PC-9 (cell line): ENCODE results near the gene STX16. TPM values are rescaled to one million over a fixed set of nuclear protein-coding genes. Genes with fewer than 3 reads are reported as not detected.

Source experiments
- BruUV-seq: library from RNA; stranded (reverse); fragments of 400-500 nt; replicated peaks from 2 replicates; lab custom pipeline; 2021; lab: Mats Ljungman, UMichigan
- CTCF ChIA-PET: fragments of 300-600 bp; sonication (Branson Sonifier 250); formaldehyde crosslinking; loops from one replicate; lab custom pipeline; 2022; ENCODE audit warnings: antibody characterized with exemption; lab: Charles Lee
- POLR2A ChIA-PET: fragments of 300-600 bp; sonication (Branson Sonifier 250); formaldehyde crosslinking; loops from one replicate; lab custom pipeline; 2022; ENCODE audit warnings: antibody characterized with exemption; ENCODE audit not compliant: unreplicated experiment; lab: Charles Lee
- DNase-seq, 2 experiments: peaks; one replicate each; pipeline versions ENCODE4 v3.0.0 to v3.0.0-alpha.2; 2015 to 2022; ENCODE audit warnings: mixed read lengths in 1 of 2
- H2AFZ ChIP-seq: fragments of 200-600 bp; sonication (generic); 2 replicates; pipeline ENCODE4 v1.8.1; 2017; ENCODE audit warnings: antibody characterized with exemption
- H3F3A ChIP-seq: fragments of 200-600 bp; sonication (generic); 2 replicates; pipeline ENCODE4 v1.8.1; 2017; ENCODE audit warnings: antibody characterized with exemption, mild to moderate bottlenecking, low read depth; ENCODE audit not compliant: insufficient read depth
- H3K27ac ChIP-seq: fragments of 200-600 bp; sonication (generic); 2 replicates; pipeline ENCODE4 v1.6.1; 2016; ENCODE audit warnings: mixed run types
- H3K27me3 ChIP-seq: fragments of 200-600 bp; sonication (generic); 2 replicates; pipeline ENCODE4 v1.6.1; 2016; ENCODE audit warnings: low read depth, mixed run types; ENCODE audit not compliant: insufficient read depth
- H3K36me3 ChIP-seq: fragments of 200-600 bp; sonication (generic); 2 replicates; pipeline ENCODE4 v1.6.1; 2016; ENCODE audit warnings: low read depth, mixed run types
- H3K4me1 ChIP-seq: fragments of 200-600 bp; sonication (generic); replicated peaks from 2 replicates; pipeline ENCODE4 v1.6.1; 2016; ENCODE audit warnings: mixed run types; ENCODE audit not compliant: insufficient read depth
- H3K4me2 ChIP-seq: fragments of 200-600 bp; sonication (generic); 2 replicates; pipeline ENCODE4 v1.6.1; 2017; ENCODE audit warnings: mixed run types
- H3K4me3 ChIP-seq: fragments of 200-600 bp; sonication (generic); 2 replicates; pipeline ENCODE4 v1.6.1; 2016; ENCODE audit warnings: mixed run types
- H3K79me2 ChIP-seq: fragments of 200-600 bp; sonication (generic); 2 replicates; pipeline ENCODE4 v1.6.1; 2017; ENCODE audit warnings: low read depth, mixed run types
- H3K9me2 ChIP-seq: fragments of 200-600 bp; sonication (generic); 2 replicates; pipeline ENCODE4 v1.8.1; 2017; ENCODE audit warnings: mild to moderate bottlenecking; ENCODE audit not compliant: insufficient read depth
- H3K9me3 ChIP-seq: fragments of 200-600 bp; sonication (generic); 2 replicates; pipeline ENCODE4 v1.8.1; 2016; ENCODE audit warnings: low read depth; ENCODE audit not compliant: insufficient read depth
- H4K20me1 ChIP-seq: fragments of 200-600 bp; sonication (generic); 2 replicates; pipeline ENCODE4 v1.8.1; 2017; ENCODE audit not compliant: insufficient read depth
- EZH2 ChIP-seq: fragments of 200-600 bp; sonication (generic); IDR thresholded peaks from 2 replicates; pipeline ENCODE4 v1.8.0; 2017; ENCODE audit warnings: antibody characterized with exemption, low read depth
- intact Hi-C: fragments of 100-400 bp; cut with micrococcal nuclease; formaldehyde crosslinking; loops from one replicate; pipeline ENCODE4 v1.10.0; 2022; ENCODE audit not compliant: unreplicated experiment
- total RNA-seq: library from RNA; stranded (reverse); gene quantifications from 2 replicates; pipeline ENCODE4 v1.2.3, GENCODE V29; 2021
- TF ChIP-seq, protein P1 (sequence below): fragments of 200-600 bp; sonication (generic); conservative IDR thresholded peaks from 2 replicates; pipeline ENCODE4 v1.6.1; 2017; ENCODE audit warnings: mixed run types, antibody characterized with exemption, mild to moderate bottlenecking, moderate library complexity

STX16 gene
- total RNA-seq, 1 experiment from 2014 or later = 76.3 TPM

DNA sequence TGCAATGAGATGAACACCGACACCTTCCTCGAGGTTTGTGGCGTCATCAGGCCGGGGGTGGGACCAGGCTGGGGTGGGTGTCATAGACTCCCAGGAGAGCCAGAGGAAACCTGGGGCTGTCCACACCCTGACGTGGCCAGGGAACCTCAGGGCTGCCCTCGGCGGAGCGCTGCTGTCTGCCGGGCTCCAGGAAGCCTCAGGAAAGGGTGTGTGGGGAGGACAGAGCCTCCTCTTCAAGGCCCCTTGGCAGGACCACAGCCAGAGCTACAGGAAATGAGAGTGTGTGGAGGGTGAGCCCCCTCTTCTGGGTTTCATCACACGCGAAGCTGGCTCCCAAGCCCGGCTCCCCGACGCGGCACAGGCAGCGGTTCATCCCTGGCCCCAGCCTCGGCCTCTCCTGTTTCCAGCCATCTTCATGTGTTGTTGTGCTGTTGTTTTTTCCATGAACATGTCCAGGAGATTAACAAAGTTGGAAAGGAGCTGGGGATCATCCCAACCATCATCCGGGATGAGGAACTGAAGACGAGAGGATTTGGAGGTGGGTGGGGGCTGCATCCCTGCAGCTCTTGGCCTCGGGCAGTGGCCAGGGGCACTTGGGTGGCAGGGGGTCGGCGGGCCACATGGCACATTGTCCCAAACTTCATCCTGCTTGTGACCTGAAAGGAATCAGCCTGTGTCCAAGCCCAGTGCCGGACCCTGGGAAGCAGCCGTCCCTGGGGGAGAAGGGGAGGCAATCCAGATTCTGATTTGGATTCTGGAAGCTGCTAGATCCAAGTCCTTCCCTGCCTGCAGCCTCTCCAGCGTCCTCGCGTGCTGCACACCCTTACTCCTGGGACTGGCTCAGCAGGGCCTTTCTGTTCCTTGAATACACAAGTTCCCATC, 47.9 kb downstream of the STX16 start:
- Histone ChIP-seq H3K9me2 (no peaks in the 10 kb centered on the region), H3K4me2 (no peak overlapping the region), H3K4me3 (no peak overlapping the region), H2AFZ (no peak overlapping the region), H3K27ac (no peak overlapping the region), H3K79me2 (no peaks in the 10 kb centered on the region), H3K4me1 (peaks cover 5% of the 10 kb centered on the region), H3K27me3 (no peaks in the 10 kb centered on the region), H3K9me3 (no peaks in the 10 kb centered on the region), H3F3A (peaks cover 5% of the 10 kb centered on the region; the same call in 1 of the 2 replicates), H3K36me3 (no peaks in the 10 kb centered on the region), H4K20me1 (no peaks in the 10 kb centered on the region)
- ChIA-PET POLR2A (no interaction called here), CTCF (no interaction called here)
- TF ChIP-seq, protein P1, sequence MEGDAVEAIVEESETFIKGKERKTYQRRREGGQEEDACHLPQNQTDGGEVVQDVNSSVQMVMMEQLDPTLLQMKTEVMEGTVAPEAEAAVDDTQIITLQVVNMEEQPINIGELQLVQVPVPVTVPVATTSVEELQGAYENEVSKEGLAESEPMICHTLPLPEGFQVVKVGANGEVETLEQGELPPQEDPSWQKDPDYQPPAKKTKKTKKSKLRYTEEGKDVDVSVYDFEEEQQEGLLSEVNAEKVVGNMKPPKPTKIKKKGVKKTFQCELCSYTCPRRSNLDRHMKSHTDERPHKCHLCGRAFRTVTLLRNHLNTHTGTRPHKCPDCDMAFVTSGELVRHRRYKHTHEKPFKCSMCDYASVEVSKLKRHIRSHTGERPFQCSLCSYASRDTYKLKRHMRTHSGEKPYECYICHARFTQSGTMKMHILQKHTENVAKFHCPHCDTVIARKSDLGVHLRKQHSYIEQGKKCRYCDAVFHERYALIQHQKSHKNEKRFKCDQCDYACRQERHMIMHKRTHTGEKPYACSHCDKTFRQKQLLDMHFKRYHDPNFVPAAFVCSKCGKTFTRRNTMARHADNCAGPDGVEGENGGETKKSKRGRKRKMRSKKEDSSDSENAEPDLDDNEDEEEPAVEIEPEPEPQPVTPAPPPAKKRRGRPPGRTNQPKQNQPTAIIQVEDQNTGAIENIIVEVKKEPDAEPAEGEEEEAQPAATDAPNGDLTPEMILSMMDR = no peak
- no peak for TF ChIP-seq EZH2
- intact Hi-C loops = no loop called here
- no TSS peak for BruUV-seq
- no peak for DNase-seq

DNA sequence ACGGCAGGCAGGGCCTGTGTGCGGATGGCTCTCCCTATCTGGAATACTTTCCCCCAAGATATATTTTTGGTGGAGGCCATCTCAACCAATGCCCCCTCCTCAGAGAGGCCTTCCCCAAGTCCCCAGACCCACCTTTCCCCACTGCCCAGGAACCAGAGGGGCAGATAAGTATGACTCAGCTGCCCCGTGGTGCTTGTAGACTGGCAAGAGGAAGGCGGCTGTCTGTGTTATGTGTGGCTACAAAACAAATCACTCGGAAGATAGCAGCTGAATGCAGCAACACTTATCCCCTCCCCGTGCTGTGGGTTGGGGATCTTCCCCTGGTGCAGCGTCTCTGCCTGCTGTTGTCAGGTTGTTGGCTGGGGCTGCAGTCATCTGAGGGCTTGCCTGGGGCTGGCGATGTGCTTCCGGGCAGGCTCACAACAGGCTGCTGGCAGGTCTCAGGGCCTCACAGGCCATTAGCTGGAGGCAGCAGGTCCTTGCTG, 48.6 kb downstream of the STX16 start:
- Histone ChIP-seq H3K4me1 (no peaks in the 10 kb centered on the region), H3K4me3 (no peak overlapping the region), H3K79me2 (no peaks in the 10 kb centered on the region), H2AFZ (no peak overlapping the region), H3K27ac (no peak overlapping the region), H3K9me3 (no peaks in the 10 kb centered on the region), H3K9me2 (no peaks in the 10 kb centered on the region), H3K36me3 (no peaks in the 10 kb centered on the region; the same call in 1 of the 2 replicates), H3F3A (no peaks in the 10 kb centered on the region; the same call in 1 of the 2 replicates), H3K27me3 (no peaks in the 10 kb centered on the region), H3K4me2 (no peak overlapping the region), H4K20me1 (peaks cover 5% of the 10 kb centered on the region; the same call in 1 of the 2 replicates)
- POLR2A ChIA-PET = no interaction called here
- no TSS peak for BruUV-seq
- DNase-seq = no peak
- intact Hi-C loops = no loop called here
- CTCF ChIA-PET = no interaction called here
- TF ChIP-seq, protein P1 = no peak
- TF ChIP-seq EZH2 = no peak

DNA sequence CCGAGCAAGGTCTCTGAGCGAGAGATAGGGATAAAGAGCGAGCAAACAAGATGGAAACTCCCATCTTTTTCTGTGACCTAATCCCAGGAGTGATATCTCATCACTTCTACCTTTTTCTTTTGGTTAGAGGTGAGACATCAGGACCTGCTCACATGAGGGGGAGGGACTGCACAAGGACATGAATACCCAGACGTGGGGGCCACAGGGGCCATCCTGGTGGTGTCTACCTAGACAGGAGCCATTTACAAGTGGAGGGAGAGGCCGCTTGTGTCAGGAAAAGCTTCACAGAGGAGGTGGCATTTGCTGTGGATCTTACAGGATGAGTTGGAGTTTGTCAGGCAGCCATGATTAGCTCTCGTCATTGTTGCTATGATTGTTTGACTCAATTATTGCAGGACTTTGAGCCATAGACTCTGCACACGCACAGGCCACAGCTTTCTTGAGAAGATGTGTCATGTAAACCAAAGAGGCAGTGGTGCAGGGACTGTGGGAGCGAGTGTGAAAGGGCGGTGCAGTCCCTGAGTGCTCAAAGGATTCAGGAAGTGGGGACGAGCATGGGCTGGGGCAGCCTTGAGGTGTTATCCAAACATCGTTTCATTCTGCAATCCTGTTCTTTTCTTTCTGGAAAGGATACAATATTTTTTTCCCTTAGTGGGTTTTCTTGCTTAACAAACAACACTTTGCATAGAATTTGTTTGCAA, 49.2 kb downstream of the STX16 start:
- CTCF ChIA-PET = no interaction called here
- no peaks in the 10 kb centered on the region; the same call in 1 of the 2 replicates for H3F3A ChIP-seq
- BruUV-seq = no TSS peak

More for the DNA sequence above, 49.2 kb downstream of the STX16 start:
- TF ChIP-seq EZH2 = no peak
- TF ChIP-seq, protein P1 = no peak
- Histone ChIP-seq H3K79me2 (no peaks in the 10 kb centered on the region), H3K4me2 (no peak overlapping the region), H3K36me3 (no peaks in the 10 kb centered on the region; the same call in 1 of the 2 replicates), H3K9me2 (no peaks in the 10 kb centered on the region), H4K20me1 (peaks cover 5% of the 10 kb centered on the region; the same call in 1 of the 2 replicates), H2AFZ (no peak overlapping the region), H3K27ac (no peak overlapping the region), H3K27me3 (no peaks in the 10 kb centered on the region), H3K9me3 (no peaks in the 10 kb centered on the region), H3K4me1 (no peaks in the 10 kb centered on the region), H3K4me3 (no peak overlapping the region)
- DNase-seq = no peak
- intact Hi-C loops = no loop called here
- POLR2A ChIA-PET = no interaction called here
